H9 (cell line): ENCODE measurements around the gene SORBS1. TPM values are rescaled to one million over a fixed set of nuclear protein-coding genes. Genes with fewer than 3 reads are reported as not detected.

Experiments
- DNase-seq: peaks from one replicate; pipeline ENCODE4 v3.0.0-alpha.2; 2017
- H2AFZ ChIP-seq: one replicate; pipeline ENCODE4 v1.6.1; 2013; ENCODE audit warnings: mild to moderate bottlenecking, low read length, control low read depth, moderate library complexity
- H2AK5ac ChIP-seq: 2 replicates; pipeline ENCODE4 v1.6.1; 2013; ENCODE audit warnings: low read length, control low read depth, mixed read lengths; ENCODE audit not compliant: insufficient read length
- H2BK120ac ChIP-seq: one replicate; pipeline ENCODE4 v1.6.1; 2013; ENCODE audit warnings: low read depth, mild to moderate bottlenecking, low read length, control low read depth, inconsistent platforms; ENCODE audit not compliant: poor library complexity, severe bottlenecking
- H2BK12ac ChIP-seq: 2 replicates; pipeline ENCODE4 v1.6.1; 2013; ENCODE audit warnings: low read length, control low read depth, mixed read lengths, low read depth; ENCODE audit not compliant: insufficient read length
- H2BK15ac ChIP-seq: 2 replicates; pipeline ENCODE4 v1.6.1; 2013; ENCODE audit warnings: low read depth, low read length, control low read depth
- H2BK20ac ChIP-seq: one replicate; pipeline ENCODE4 v1.6.1; 2013; ENCODE audit warnings: low read depth, mild to moderate bottlenecking, low read length, control low read depth, inconsistent platforms; ENCODE audit not compliant: poor library complexity, severe bottlenecking
- H2BK5ac ChIP-seq: 2 replicates; pipeline ENCODE4 v1.6.1; 2013; ENCODE audit warnings: low read length, control low read depth, mixed read lengths; ENCODE audit not compliant: insufficient read length
- H3K14ac ChIP-seq: 2 replicates; pipeline ENCODE4 v1.6.1; 2013; ENCODE audit warnings: low read length, control low read depth; ENCODE audit not compliant: insufficient read depth
- H3K18ac ChIP-seq: 2 replicates; pipeline ENCODE4 v1.6.1; 2013; ENCODE audit warnings: low read depth, mild to moderate bottlenecking, mixed read lengths, low read length, control low read depth; ENCODE audit not compliant: insufficient read length
- H3K23ac ChIP-seq: 2 replicates; pipeline ENCODE4 v1.6.1; 2013; ENCODE audit warnings: low read length, control low read depth, mixed read lengths, low read depth; ENCODE audit not compliant: insufficient read length
- H3K23me2 ChIP-seq: 2 replicates; pipeline ENCODE4 v1.6.1; 2013; ENCODE audit warnings: low read depth, mild to moderate bottlenecking, mixed read lengths, low read length, control low read depth; ENCODE audit not compliant: insufficient read length, poor library complexity, severe bottlenecking
- H3K27ac ChIP-seq: 2 replicates; pipeline ENCODE4 v1.5.1; 2013; ENCODE audit warnings: low read length, control low read depth, mixed read lengths, low read depth; ENCODE audit not compliant: insufficient read length
- H3K27me3 ChIP-seq: 2 replicates; pipeline ENCODE4 v1.6.1; 2013; ENCODE audit warnings: low read length, control low read depth, inconsistent platforms; ENCODE audit not compliant: insufficient read depth
- H3K4ac ChIP-seq: 2 replicates; pipeline ENCODE4 v1.6.1; 2013; ENCODE audit warnings: low read depth, mild to moderate bottlenecking, control low read depth, inconsistent platforms, low read length, moderate library complexity
- H3K4me1 ChIP-seq: 2 replicates; pipeline ENCODE4 v1.6.1; 2013; ENCODE audit warnings: low read length, control low read depth, inconsistent platforms; ENCODE audit not compliant: insufficient read depth
- H3K4me2 ChIP-seq: 2 replicates; pipeline ENCODE4 v1.6.1; 2013; ENCODE audit warnings: low read length, control low read depth, mixed read lengths; ENCODE audit not compliant: insufficient read length, insufficient read depth
- H3K56ac ChIP-seq: 2 replicates; pipeline ENCODE4 v1.6.1; 2013; ENCODE audit warnings: low read depth, mild to moderate bottlenecking, mixed read lengths, low read length, control low read depth; ENCODE audit not compliant: insufficient read length
- H3K79me1 ChIP-seq: 2 replicates; pipeline ENCODE4 v1.6.1; 2013; ENCODE audit warnings: low read depth, mild to moderate bottlenecking, moderate library complexity, low read length, control low read depth, inconsistent platforms; ENCODE audit not compliant: insufficient read depth, poor library complexity, severe bottlenecking
- H3K79me2 ChIP-seq: 2 replicates; pipeline ENCODE4 v1.6.1; 2013; ENCODE audit warnings: low read length, control low read depth, inconsistent platforms; ENCODE audit not compliant: insufficient read depth
- H3K9ac ChIP-seq: 2 replicates; pipeline ENCODE4 v1.6.1; 2013; ENCODE audit warnings: low read length, control low read depth, mixed read lengths; ENCODE audit not compliant: insufficient read length; ENCODE audit errors: extremely low read depth
- H3K9me3 ChIP-seq: one replicate; pipeline ENCODE4 v1.6.1; 2013; ENCODE audit warnings: low read depth, low read length, inconsistent platforms; ENCODE audit not compliant: control insufficient read depth
- H3T11ph ChIP-seq: one replicate; pipeline ENCODE4 v1.6.1; 2013; ENCODE audit warnings: mild to moderate bottlenecking, low read length, control low read depth, inconsistent platforms
- H4K20me1 ChIP-seq: one replicate; pipeline ENCODE4 v1.6.1; 2013; ENCODE audit not compliant: control insufficient read depth, insufficient read length, insufficient read depth
- H4K5ac ChIP-seq: 2 replicates; pipeline ENCODE4 v1.6.1; 2013; ENCODE audit warnings: low read depth, mild to moderate bottlenecking, mixed read lengths, low read length, control low read depth; ENCODE audit not compliant: insufficient read length
- H4K8ac ChIP-seq: replicated peaks from 2 replicates; pipeline ENCODE4 v1.6.1; 2013; ENCODE audit warnings: low read length, control low read depth, mixed read lengths, low read depth; ENCODE audit not compliant: insufficient read length
- H4K91ac ChIP-seq: 2 replicates; pipeline ENCODE4 v1.6.1; 2013; ENCODE audit warnings: low read depth, mild to moderate bottlenecking, moderate library complexity, mixed read lengths, low read length, control low read depth; ENCODE audit not compliant: insufficient read length
- H3K27ac Mint-ChIP-seq, 3 experiments: 2 replicates in 2 of 3; 3 replicates in 1 of 3; pipeline ENCODE4 v1.8.0; 2020 to 2021; ENCODE audit warnings: mixed read lengths in 3 of 3, mild to moderate bottlenecking in 1 of 3, moderate library complexity in 1 of 3
- H3K27me3 Mint-ChIP-seq: 2 replicates; pipeline ENCODE4 v1.8.0; 2021; ENCODE audit warnings: low read depth, mild to moderate bottlenecking, moderate library complexity, mixed read lengths
- H3K36me3 Mint-ChIP-seq, 3 experiments: 2 replicates in 2 of 3; 3 replicates in 1 of 3; pipeline ENCODE4 v1.8.0; 2020 to 2021; ENCODE audit warnings: low read depth in 3 of 3, mixed read lengths in 3 of 3; ENCODE audit not compliant: insufficient read depth in 1 of 3
- H3K4me1 Mint-ChIP-seq, 2 experiments: 2 replicates each; pipeline ENCODE4 v1.8.0; 2020; ENCODE audit warnings: mixed read lengths in 2 of 2
- H3K4me3 Mint-ChIP-seq, 2 experiments: 2 replicates in 1 of 2; 3 replicates in 1 of 2; pipeline ENCODE4 v1.8.0; 2020 to 2021; ENCODE audit warnings: mild to moderate bottlenecking in 2 of 2, mixed read lengths in 2 of 2, moderate library complexity in 1 of 2
- H3K9me3 Mint-ChIP-seq, 2 experiments: 2 replicates in 1 of 2; 3 replicates in 1 of 2; pipeline ENCODE4 v1.8.0; 2020; ENCODE audit warnings: mild to moderate bottlenecking in 2 of 2, mixed read lengths in 2 of 2, moderate library complexity in 1 of 2
- WGBS: extraction: QIAGEN DNeasy Blood & Tissue Kit; methylation state at CpG from one replicate; pipeline ENCODE4 v1.1.7; 2013; ENCODE audit warnings: missing lambda C conversion rate, low lambda C conversion rate, mixed read lengths; ENCODE audit not compliant: insufficient read length; ENCODE audit errors: extremely low coverage; 5-methylcytosine and 5-hydroxymethylcytosine counted together
- total RNA-seq: library from RNA; stranded (reverse); gene quantifications from 2 replicates; pipeline ENCODE4 v1.2.1, GENCODE V29; 2021
- TF ChIP-seq, protein P1 (sequence below): fragments of 200-600 bp; sonication (generic); conservative IDR thresholded peaks from 3 replicates; pipeline ENCODE4 v1.8.0; 2021; ENCODE audit warnings: antibody characterized with exemption, mild to moderate bottlenecking

The SORBS1 gene
- total RNA-seq, 1 experiment from 2014 or later = 24.3 TPM

DNA sequence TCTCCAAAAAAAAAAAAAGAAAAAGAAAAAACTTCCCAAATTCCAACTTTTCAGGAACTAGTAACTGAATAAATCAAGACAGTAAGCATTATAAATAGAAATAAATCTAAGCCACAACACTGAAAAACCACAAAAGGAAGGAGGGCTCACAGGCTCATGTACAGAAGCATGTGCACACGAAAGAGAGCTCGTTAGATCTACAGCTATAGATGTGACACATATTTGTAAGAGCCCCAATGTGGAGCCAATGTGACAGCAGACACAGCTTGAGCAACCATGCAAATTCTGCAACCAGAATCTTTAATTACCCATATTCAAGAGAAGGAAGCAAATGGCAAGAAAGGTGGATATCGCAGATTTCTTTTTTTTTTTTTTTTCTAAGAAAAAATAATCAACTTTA, 94.7 kb downstream of the SORBS1 start:
- no peak overlapping the region for H2BK20ac ChIP-seq
- no peak overlapping the region for H2BK120ac ChIP-seq
- H4K8ac ChIP-seq = no peak overlapping the region
- TF ChIP-seq, protein P1, sequence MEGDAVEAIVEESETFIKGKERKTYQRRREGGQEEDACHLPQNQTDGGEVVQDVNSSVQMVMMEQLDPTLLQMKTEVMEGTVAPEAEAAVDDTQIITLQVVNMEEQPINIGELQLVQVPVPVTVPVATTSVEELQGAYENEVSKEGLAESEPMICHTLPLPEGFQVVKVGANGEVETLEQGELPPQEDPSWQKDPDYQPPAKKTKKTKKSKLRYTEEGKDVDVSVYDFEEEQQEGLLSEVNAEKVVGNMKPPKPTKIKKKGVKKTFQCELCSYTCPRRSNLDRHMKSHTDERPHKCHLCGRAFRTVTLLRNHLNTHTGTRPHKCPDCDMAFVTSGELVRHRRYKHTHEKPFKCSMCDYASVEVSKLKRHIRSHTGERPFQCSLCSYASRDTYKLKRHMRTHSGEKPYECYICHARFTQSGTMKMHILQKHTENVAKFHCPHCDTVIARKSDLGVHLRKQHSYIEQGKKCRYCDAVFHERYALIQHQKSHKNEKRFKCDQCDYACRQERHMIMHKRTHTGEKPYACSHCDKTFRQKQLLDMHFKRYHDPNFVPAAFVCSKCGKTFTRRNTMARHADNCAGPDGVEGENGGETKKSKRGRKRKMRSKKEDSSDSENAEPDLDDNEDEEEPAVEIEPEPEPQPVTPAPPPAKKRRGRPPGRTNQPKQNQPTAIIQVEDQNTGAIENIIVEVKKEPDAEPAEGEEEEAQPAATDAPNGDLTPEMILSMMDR = no peak
- H2BK5ac ChIP-seq = no peak overlapping the region
- Mint-ChIP-seq H3K9me3 (no peaks in the 10 kb centered on the region), H3K27me3 (peaks cover 2% of the 10 kb centered on the region; the same call in 1 of the 2 replicates), H3K4me1 (peaks cover 62 to 70% of the 10 kb centered on the region in 2 experiments), H3K27ac (no peak overlapping the region), H3K36me3 (0 out of 7 replicates have a peak, but pooled peaks cover 0 to 2% (median 0%) of the 10 kb centered on the region in 3 experiments), H3K4me3 (no peak overlapping the region)
- H3K27me3 ChIP-seq = no peaks in the 10 kb centered on the region
- H2BK15ac ChIP-seq = no peak overlapping the region
- no peaks in the 10 kb centered on the region for H3K79me2 ChIP-seq
- H3K56ac ChIP-seq = no peak overlapping the region
- peaks cover 16% of the 10 kb centered on the region; the same call in 1 of the 2 replicates for H3K4me1 ChIP-seq
- no peak overlapping the region for H2AK5ac ChIP-seq
- no peaks in the 10 kb centered on the region for H3K23me2 ChIP-seq
- WGBS = no CpG with 5 or more reads among the region's 3 CpGs
- H3T11ph ChIP-seq = no peak overlapping the region
- H3K9me3 ChIP-seq = no peaks in the 10 kb centered on the region
- H3K27ac ChIP-seq = no peak overlapping the region
- no peak overlapping the region for H2AFZ ChIP-seq
- no peak overlapping the region for H2BK12ac ChIP-seq
- H4K5ac ChIP-seq = no peak overlapping the region
- no peak overlapping the region for H3K4me2 ChIP-seq
- H3K9ac ChIP-seq = no peak overlapping the region
- H4K20me1 ChIP-seq = no peaks in the 10 kb centered on the region
- no peak overlapping the region for H3K18ac ChIP-seq
- DNase-seq = no peak
- H3K79me1 ChIP-seq = no peaks in the 10 kb centered on the region
- no peak overlapping the region for H3K14ac ChIP-seq
- no peak overlapping the region for H4K91ac ChIP-seq
- H3K4ac ChIP-seq = no peak overlapping the region
- H3K23ac ChIP-seq = no peak overlapping the region
